Panc1 (cell line): ENCODE data around the gene OR6C65.

ENCODE experiments used
- POLR2AphosphoS5 ChIP-seq: IDR thresholded peaks from 2 replicates; pipeline ENCODE4 v1.6.1; 2012; ENCODE audit warnings: mild to moderate bottlenecking, low read depth, low read length, moderate library complexity
- TF ChIP-seq, protein P1 (sequence below): fragments of 450-650 bp; IDR thresholded peaks from 2 replicates; pipeline ENCODE4 v1.5.1; 2017; ENCODE audit warnings: mild to moderate bottlenecking

DNA sequence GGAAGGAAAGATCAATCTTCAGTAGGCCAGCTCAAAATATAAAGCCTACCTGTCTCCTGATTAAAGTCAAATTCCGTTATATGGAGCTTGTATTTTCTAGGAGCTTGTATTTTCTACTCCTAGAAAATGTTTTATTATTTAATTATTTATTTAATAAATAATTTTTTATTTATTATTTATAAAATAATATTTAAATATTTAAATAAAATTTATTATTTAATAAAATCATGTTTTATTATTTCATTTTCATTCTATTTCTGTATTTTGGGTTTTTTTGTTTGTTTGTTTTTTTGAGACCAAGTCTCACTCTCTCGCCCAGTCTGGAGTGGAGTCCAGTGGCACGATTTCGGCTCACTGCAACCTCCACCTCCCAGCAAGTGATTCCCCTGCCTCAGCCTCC, 27.8 kb upstream of the OR6C65 start:
- TF ChIP-seq POLR2AphosphoS5: no peak
- TF ChIP-seq, protein P1, sequence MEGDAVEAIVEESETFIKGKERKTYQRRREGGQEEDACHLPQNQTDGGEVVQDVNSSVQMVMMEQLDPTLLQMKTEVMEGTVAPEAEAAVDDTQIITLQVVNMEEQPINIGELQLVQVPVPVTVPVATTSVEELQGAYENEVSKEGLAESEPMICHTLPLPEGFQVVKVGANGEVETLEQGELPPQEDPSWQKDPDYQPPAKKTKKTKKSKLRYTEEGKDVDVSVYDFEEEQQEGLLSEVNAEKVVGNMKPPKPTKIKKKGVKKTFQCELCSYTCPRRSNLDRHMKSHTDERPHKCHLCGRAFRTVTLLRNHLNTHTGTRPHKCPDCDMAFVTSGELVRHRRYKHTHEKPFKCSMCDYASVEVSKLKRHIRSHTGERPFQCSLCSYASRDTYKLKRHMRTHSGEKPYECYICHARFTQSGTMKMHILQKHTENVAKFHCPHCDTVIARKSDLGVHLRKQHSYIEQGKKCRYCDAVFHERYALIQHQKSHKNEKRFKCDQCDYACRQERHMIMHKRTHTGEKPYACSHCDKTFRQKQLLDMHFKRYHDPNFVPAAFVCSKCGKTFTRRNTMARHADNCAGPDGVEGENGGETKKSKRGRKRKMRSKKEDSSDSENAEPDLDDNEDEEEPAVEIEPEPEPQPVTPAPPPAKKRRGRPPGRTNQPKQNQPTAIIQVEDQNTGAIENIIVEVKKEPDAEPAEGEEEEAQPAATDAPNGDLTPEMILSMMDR: no peak
